HEK293T (cell line): ENCODE results near the gene MEF2A.
"Not testable (repeated sequence)": the region's sequence is repeated elsewhere in the genome, so short reads cannot be mapped to it uniquely, and the experiment has no call there.

ENCODE experiments used
- CTCF ChIA-PET: fragments of 350-600 bp; formaldehyde crosslinking; extraction: SDS; loops from one replicate; lab custom pipeline; 2021; ENCODE audit warnings: antibody characterized with exemption, inconsistent platforms; lab: Yijun Ruan, JAX
- POLR2A ChIA-PET: fragments of 350-600 bp; formaldehyde crosslinking; extraction: SDS; loops from one replicate; lab custom pipeline; 2020; ENCODE audit warnings: antibody characterized with exemption, inconsistent platforms; lab: Yijun Ruan, JAX
- DNase-seq: peaks from one replicate; pipeline ENCODE4 v3.0.0; 2012; ENCODE audit warnings: mixed read lengths; ENCODE audit errors: extremely low spot score
- ARNT ChIP-seq: fragments of 450-650 bp; IDR thresholded peaks from 2 replicates; pipeline ENCODE4 v1.6.1; 2017; ENCODE audit warnings: mild to moderate bottlenecking
- BHLHE40 ChIP-seq: fragments of 450-650 bp; IDR thresholded peaks from 2 replicates; pipeline ENCODE4 v1.6.1; 2016; ENCODE audit warnings: mild to moderate bottlenecking, moderate library complexity, borderline replicate concordance
- CTBP1 ChIP-seq: fragments of 450-650 bp; IDR thresholded peaks from 2 replicates; pipeline ENCODE4 v1.6.1; 2016; ENCODE audit warnings: borderline replicate concordance
- ELF4 ChIP-seq: fragments of 450-650 bp; IDR thresholded peaks from 2 replicates; pipeline ENCODE4 v1.6.1; 2017; ENCODE audit warnings: antibody characterized with exemption
- FOXA1 ChIP-seq: fragments of 450-650 bp; IDR thresholded peaks from 2 replicates; pipeline ENCODE4 v1.6.1; 2016; ENCODE audit warnings: mild to moderate bottlenecking
- FOXK2 ChIP-seq: fragments of 450-650 bp; IDR thresholded peaks from 2 replicates; pipeline ENCODE4 v1.6.1; 2016; ENCODE audit warnings: mild to moderate bottlenecking
- FOXM1 ChIP-seq: fragments of 450-650 bp; IDR thresholded peaks from 2 replicates; pipeline ENCODE4 v1.6.1; 2017; ENCODE audit warnings: mild to moderate bottlenecking, borderline replicate concordance
- HDGF ChIP-seq: fragments of 450-650 bp; IDR thresholded peaks from 2 replicates; pipeline ENCODE4 v1.6.1; 2017; ENCODE audit warnings: antibody characterized with exemption, borderline replicate concordance
- L3MBTL2 ChIP-seq: fragments of 450-650 bp; conservative IDR thresholded peaks from 2 replicates; pipeline ENCODE4 v1.6.1; 2016; ENCODE audit warnings: mild to moderate bottlenecking
- LEF1 ChIP-seq: fragments of 450-650 bp; IDR thresholded peaks from 2 replicates; pipeline ENCODE4 v1.6.1; 2017; ENCODE audit warnings: mild to moderate bottlenecking, borderline replicate concordance
- NFRKB ChIP-seq: fragments of 450-650 bp; IDR thresholded peaks from 2 replicates; pipeline ENCODE4 v1.6.1; 2016; ENCODE audit warnings: mild to moderate bottlenecking, moderate library complexity
- SP1 ChIP-seq: fragments of 450-650 bp; IDR thresholded peaks from 2 replicates; pipeline ENCODE4 v1.6.1; 2017
- SUZ12 ChIP-seq: fragments of 450-650 bp; IDR thresholded peaks from 2 replicates; pipeline ENCODE4 v1.6.1; 2016; ENCODE audit warnings: mild to moderate bottlenecking
- TARDBP ChIP-seq: fragments of 450-650 bp; IDR thresholded peaks from 2 replicates; pipeline ENCODE4 v1.6.1; 2016
- ZNF384 ChIP-seq: fragments of 450-650 bp; IDR thresholded peaks from 2 replicates; pipeline ENCODE4 v1.6.1; 2016
- TF ChIP-seq, protein P1 (sequence below): fragments of 450-650 bp; IDR thresholded peaks from 2 replicates; pipeline ENCODE4 v1.6.1; 2016

Gene MEF2A

DNA sequence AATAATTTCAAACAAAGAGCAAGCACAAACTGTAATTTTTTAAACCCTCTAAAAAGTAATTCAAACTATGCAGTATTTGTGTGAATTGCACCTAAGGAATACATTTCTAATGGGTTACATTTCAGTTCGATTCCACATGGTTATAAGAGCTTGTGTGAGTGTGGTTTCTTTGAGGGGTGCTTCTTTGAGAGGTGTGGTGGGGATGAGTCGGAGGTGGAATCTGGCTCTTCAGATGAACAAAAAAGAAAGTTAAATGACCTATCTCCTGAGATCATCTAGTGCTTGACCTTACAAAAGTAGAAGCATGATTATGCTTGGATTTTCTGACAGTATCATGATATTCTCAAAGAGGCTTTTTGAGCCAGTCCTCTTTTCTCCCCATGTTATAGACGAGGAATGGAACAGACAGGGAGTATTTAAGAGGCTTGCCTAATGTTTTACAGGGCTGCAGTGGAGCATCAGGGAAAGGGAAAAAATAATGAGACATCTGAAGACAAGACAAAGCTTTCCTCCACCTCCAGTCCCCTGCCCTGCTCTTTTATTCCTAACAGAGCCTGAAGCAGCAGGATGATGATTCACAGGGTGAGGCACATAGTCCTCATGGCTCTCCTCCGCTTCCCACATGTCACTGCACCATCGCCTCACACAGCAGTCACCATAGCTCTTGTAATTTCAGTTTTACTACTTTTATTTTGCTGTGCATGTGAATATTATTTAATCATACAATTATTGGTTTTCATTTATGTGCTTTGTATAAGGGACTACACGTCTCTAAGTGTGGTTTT is 85.4 kb downstream of the MEF2A start:
- no peak for TF ChIP-seq NFRKB
- TF ChIP-seq FOXM1 = no peak
- TF ChIP-seq TARDBP = no peak
- no peak for TF ChIP-seq L3MBTL2
- no peak for TF ChIP-seq FOXA1
- TF ChIP-seq CTBP1 = no peak
- TF ChIP-seq ELF4 = no peak
- no peak for TF ChIP-seq BHLHE40
- TF ChIP-seq SUZ12 = no peak
- TF ChIP-seq FOXK2 = no peak
- no peak for TF ChIP-seq HDGF
- TF ChIP-seq ZNF384 = no peak
- ChIA-PET CTCF (interaction anchor here (0.6 kb wide), 1 partner anchor 11 kb away, joined by 7 read pairs; no protein-coding TSS in a partner anchor), POLR2A (no interaction called here)

DNA sequence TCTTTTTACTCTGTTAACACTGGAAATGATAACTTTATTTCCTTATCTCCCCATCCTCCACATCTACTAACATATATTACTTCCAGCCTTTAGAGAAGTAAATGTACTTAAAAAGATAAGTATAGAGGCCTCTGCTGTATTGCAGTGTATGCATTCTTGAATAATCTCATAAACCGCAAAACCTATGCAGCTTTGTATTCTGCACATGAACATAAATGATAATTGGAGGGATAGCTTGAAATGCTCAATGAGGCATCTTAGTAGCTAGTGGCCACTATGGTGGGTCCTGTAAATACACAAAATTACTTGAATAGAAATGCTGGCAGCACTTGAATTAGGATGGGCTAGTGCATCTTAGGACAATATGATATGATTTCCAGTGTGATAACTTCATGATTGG is 90.4 kb downstream of the MEF2A start:
- ChIA-PET CTCF (no interaction called here), POLR2A (no interaction called here)
- TF ChIP-seq TARDBP (no peak), FOXM1 (no peak), ELF4 (no peak), FOXK2 (no peak), SP1 (no peak)
- no peak for DNase-seq

More for the DNA sequence above, 85.4 kb downstream of the MEF2A start:
- DNase-seq = no peak

DNA sequence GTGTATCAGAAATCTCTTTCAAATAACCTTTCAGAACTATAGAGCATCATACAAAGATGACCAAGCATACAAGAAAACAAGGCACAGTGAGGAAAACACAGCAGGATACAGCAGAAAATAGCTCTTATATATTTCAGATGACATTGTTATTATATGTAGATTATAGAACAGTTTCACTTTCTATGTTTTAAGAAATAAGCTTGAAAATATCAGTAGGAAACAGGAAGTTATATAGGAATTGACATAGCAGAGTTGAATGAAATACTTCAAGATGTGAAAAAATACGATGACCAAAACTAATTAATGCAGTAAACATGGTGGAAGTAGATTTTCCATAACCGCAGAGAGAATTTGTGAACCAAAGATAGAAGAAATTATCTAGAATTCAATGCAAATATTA is 92.2 kb downstream of the MEF2A start:
- ChIA-PET POLR2A (no interaction called here), CTCF (no interaction called here)
- TF ChIP-seq CTBP1 = no peak
- no peak for DNase-seq

DNA sequence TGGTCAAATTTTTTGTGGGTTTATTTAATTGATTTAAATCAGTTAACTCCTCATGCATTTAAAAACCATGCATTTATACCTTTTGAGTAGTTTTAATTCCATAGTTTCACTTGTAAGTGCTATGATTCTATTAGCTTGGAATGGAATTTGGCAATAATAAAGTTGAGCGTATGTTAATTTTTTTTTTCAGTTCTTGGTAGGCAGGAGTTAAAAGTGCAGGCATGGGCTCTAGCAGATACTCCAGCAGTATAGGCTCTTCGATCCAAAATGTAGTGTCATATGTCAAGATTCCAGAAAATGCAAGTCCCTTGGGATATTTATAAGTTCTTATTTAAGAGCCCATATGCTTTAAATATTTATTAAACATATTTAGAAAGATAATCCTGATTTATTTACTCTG is 97.1 kb downstream of the MEF2A start:
- DNase-seq = no peak
- ChIA-PET POLR2A (no interaction called here), CTCF (no interaction called here)
- TF ChIP-seq L3MBTL2 = no peak
- TF ChIP-seq FOXK2 = no peak
- no peak for TF ChIP-seq BHLHE40
- no peak for TF ChIP-seq CTBP1
- TF ChIP-seq ELF4 = no peak
- TF ChIP-seq SUZ12 = no peak
- no peak for TF ChIP-seq SP1

DNA sequence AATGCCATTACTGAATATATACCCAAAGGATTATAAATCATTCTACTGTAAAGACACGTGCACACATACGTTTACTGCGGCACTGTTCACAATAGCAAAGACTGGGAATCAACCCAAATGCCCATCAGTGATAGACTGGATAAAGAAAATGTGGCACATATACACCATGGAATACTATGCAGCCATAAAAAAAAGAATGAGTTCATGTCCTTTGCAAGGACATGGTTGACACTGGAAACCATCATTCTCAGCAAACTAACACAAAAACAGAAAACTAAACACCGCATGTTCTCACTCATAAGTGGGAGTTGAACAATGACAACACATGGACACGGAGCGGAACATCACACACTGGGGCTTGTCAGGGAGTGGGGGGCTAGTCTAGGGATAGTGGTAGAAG is 100.3 kb downstream of the MEF2A start:
- CTCF ChIA-PET = interaction anchor here (0.6 kb wide), 1 partner anchor 1487 kb away, joined by 3 read pairs; no protein-coding TSS in a partner anchor
- DNase-seq, POLR2A ChIA-PET: not testable (repeated sequence)

DNA sequence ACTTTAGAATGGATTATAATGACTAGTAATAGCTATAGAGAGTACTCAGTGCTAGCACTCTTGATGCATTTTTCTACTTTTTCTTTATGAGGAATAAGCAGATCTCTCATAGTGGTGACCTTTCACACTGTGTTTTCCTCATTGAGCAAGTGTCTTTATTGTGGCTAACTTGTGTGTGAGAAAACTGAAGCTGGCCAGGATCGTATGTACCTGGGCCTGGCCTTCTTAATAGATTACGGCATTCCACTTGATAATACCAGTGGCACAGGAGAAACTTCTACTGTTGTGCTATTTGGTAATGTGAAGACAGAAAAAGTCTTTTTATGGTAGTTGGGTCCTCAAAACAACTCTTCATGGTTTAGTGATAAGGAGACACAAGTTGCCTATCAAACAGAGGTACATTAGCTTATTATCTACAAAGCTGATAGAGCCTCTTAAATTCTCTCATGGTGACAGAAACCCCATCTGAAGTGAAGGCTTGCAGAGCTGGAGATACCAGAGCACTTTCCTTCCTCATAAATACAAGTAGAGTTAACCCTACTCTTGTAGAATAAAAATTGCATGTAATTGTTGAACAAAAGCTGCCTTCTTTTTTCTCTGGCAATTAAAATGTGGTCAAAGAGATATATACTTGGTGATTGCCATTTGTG is 102.9 kb downstream of the MEF2A start:
- no peak for DNase-seq
- TF ChIP-seq TARDBP (no peak), ARNT (no peak), ELF4 (no peak), FOXA1 (no peak), HDGF (no peak), SP1 (no peak), CTBP1 (no peak), SUZ12 (no peak), LEF1 (no peak), FOXK2 (no peak), NFRKB (no peak), L3MBTL2 (no peak), FOXM1 (no peak)
- TF ChIP-seq, protein P1, sequence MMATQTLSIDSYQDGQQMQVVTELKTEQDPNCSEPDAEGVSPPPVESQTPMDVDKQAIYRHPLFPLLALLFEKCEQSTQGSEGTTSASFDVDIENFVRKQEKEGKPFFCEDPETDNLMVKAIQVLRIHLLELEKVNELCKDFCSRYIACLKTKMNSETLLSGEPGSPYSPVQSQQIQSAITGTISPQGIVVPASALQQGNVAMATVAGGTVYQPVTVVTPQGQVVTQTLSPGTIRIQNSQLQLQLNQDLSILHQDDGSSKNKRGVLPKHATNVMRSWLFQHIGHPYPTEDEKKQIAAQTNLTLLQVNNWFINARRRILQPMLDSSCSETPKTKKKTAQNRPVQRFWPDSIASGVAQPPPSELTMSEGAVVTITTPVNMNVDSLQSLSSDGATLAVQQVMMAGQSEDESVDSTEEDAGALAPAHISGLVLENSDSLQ = no peak
- ChIA-PET POLR2A (no interaction called here), CTCF (no interaction called here)

DNA sequence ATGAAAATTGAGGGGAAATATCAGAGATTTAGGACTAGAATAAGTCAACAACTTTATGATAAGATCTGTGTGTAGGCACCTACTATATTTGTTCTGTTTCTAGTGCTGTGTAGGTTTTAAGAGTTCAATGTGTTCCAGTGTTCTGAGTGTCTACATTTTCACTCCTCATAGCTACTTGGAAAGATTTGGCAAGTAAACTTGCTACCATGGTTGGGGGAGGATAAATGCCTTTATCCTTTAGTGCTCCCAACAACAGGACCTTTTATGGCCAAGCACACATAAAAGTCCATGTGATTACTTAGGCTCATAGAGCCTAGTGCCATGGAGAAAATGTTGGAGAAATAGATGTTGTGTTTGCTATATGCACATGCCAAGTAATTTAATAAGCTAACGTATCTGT is 103.5 kb downstream of the MEF2A start:
- TF ChIP-seq HDGF (no peak), NFRKB (no peak), LEF1 (no peak), SUZ12 (no peak), ZNF384 (no peak), SP1 (no peak), FOXK2 (no peak), ARNT (no peak), L3MBTL2 (no peak), CTBP1 (no peak), FOXA1 (no peak), TARDBP (no peak), ELF4 (no peak), FOXM1 (no peak), BHLHE40 (no peak)
- TF ChIP-seq, protein P1 = no peak
- no peak for DNase-seq
- ChIA-PET POLR2A (no interaction called here), CTCF (no interaction called here)
